GM23338 (cell line): ENCODE results near the gene SDHD. TPM values are rescaled to one million over a fixed set of nuclear protein-coding genes. Genes with fewer than 3 reads are reported as not detected.

ENCODE experiments used
- ATAC-seq: fragments of 200-7000 bp; cut with Tn5 transposase; 3 replicates; pipeline ENCODE4 v1.9.1; 2020
- DNase-seq: peaks from one replicate; pipeline ENCODE4 v3.0.0-alpha.2; 2015; ENCODE audit warnings: low spot score
- H2AFZ ChIP-seq: fragments of 200-600 bp; sonication (generic); 2 replicates; pipeline ENCODE4 v1.8.0; 2016; ENCODE audit warnings: antibody characterized with exemption, mild to moderate bottlenecking, moderate library complexity
- H3F3A ChIP-seq: fragments of 200-600 bp; sonication (generic); replicated peaks from 2 replicates; pipeline ENCODE4 v1.8.0; 2017; ENCODE audit warnings: antibody characterized with exemption, mixed run types, low read depth
- H3K27ac ChIP-seq: fragments of 200-600 bp; sonication (generic); 2 replicates; pipeline ENCODE4 v1.6.1; 2016; ENCODE audit warnings: low read depth
- H3K27me3 ChIP-seq: fragments of 200-600 bp; sonication (generic); 2 replicates; pipeline ENCODE4 v1.8.0; 2016; ENCODE audit warnings: mild to moderate bottlenecking, mixed run types, moderate library complexity; ENCODE audit not compliant: insufficient read depth
- H3K36me3 ChIP-seq: fragments of 200-600 bp; sonication (generic); 2 replicates; pipeline ENCODE4 v1.8.0; 2016; ENCODE audit warnings: mild to moderate bottlenecking; ENCODE audit not compliant: insufficient read depth
- H3K4me1 ChIP-seq: fragments of 200-600 bp; sonication (generic); 2 replicates; pipeline ENCODE4 v1.8.0; 2016; ENCODE audit warnings: mild to moderate bottlenecking, moderate library complexity; ENCODE audit not compliant: insufficient read depth
- H3K4me2 ChIP-seq: fragments of 200-600 bp; sonication (generic); 2 replicates; pipeline ENCODE4 v1.7.1; 2017; ENCODE audit warnings: mixed run types
- H3K4me3 ChIP-seq: fragments of 200-600 bp; sonication (generic); 2 replicates; pipeline ENCODE4 v1.6.1; 2016; ENCODE audit warnings: mixed run types
- H3K79me2 ChIP-seq: fragments of 200-600 bp; sonication (generic); replicated peaks from 2 replicates; pipeline ENCODE4 v1.8.0; 2017; ENCODE audit warnings: mild to moderate bottlenecking; ENCODE audit not compliant: insufficient read depth
- H3K9me2 ChIP-seq: fragments of 200-600 bp; sonication (generic); 2 replicates; pipeline ENCODE4 v1.8.0; 2017; ENCODE audit not compliant: insufficient read depth
- H4K20me1 ChIP-seq: fragments of 200-600 bp; sonication (generic); replicated peaks from 2 replicates; pipeline ENCODE4 v1.8.0; 2017; ENCODE audit warnings: mild to moderate bottlenecking; ENCODE audit not compliant: insufficient read depth
- H3K27ac Mint-ChIP-seq: 2 replicates; pipeline ENCODE4 v1.8.0; 2020; ENCODE audit warnings: inconsistent platforms, mild to moderate bottlenecking, moderate library complexity, mixed read lengths
- H3K27me3 Mint-ChIP-seq: 3 replicates; pipeline ENCODE4 v1.8.0; 2022; ENCODE audit warnings: low read depth, mild to moderate bottlenecking, moderate library complexity, mixed read lengths, inconsistent platforms; ENCODE audit not compliant: insufficient read depth, poor library complexity
- H3K36me3 Mint-ChIP-seq: 3 replicates; pipeline ENCODE4 v1.8.0; 2021; ENCODE audit warnings: low read depth, mild to moderate bottlenecking, inconsistent platforms, moderate library complexity, mixed read lengths
- H3K4me1 Mint-ChIP-seq: 3 replicates; pipeline ENCODE4 v1.8.0; 2020; ENCODE audit warnings: mild to moderate bottlenecking, inconsistent platforms, mixed read lengths
- H3K4me3 Mint-ChIP-seq: 3 replicates; pipeline ENCODE4 v1.8.0; 2021; ENCODE audit warnings: moderate library complexity, mild to moderate bottlenecking, inconsistent platforms, mixed read lengths
- H3K9me3 Mint-ChIP-seq: 3 replicates; pipeline ENCODE4 v1.8.0; 2020; ENCODE audit warnings: moderate library complexity, mild to moderate bottlenecking, inconsistent platforms, mixed read lengths
- CREB1 ChIP-seq: fragments of 250-450 bp; sonication (Bioruptor Pico); IDR thresholded peaks from 2 replicates; pipeline ENCODE4 v1.5.0; 2020; ENCODE audit warnings: low read depth, mild to moderate bottlenecking, moderate library complexity
- ETS1 ChIP-seq: IDR thresholded peaks from 2 replicates; pipeline ENCODE4 v1.6.1; 2016; ENCODE audit warnings: antibody characterized with exemption
- EZH2 ChIP-seq: fragments of 200-600 bp; sonication (generic); IDR thresholded peaks from one replicate; pipeline ENCODE4 v1.8.0; 2017; ENCODE audit warnings: antibody characterized with exemption, mild to moderate bottlenecking, low read depth; ENCODE audit not compliant: unreplicated experiment
- EZH2phosphoT487 ChIP-seq: fragments of 200-600 bp; sonication (generic); IDR thresholded peaks from one replicate; pipeline ENCODE4 v1.8.1; 2018; ENCODE audit warnings: antibody characterized with exemption; ENCODE audit not compliant: unreplicated experiment
- JUNB ChIP-seq: IDR thresholded peaks from one replicate; pipeline ENCODE4 v1.6.1; 2016; ENCODE audit warnings: antibody characterized with exemption; ENCODE audit not compliant: unreplicated experiment
- NANOG ChIP-seq: IDR thresholded peaks from 2 replicates; pipeline ENCODE4 v1.6.1; 2016; ENCODE audit warnings: antibody characterized with exemption, borderline replicate concordance
- REST ChIP-seq: IDR thresholded peaks from one replicate; pipeline ENCODE4 v1.6.1; 2018; ENCODE audit warnings: antibody characterized with exemption; ENCODE audit not compliant: unreplicated experiment
- STAT1 ChIP-seq: IDR thresholded peaks from one replicate; pipeline ENCODE4 v1.6.1; 2016; ENCODE audit warnings: antibody characterized with exemption; ENCODE audit not compliant: unreplicated experiment
- polyA plus RNA-seq: library from polyadenylated mRNA; unstranded; fragments of >200 nt; fragmentation: Nextera tagmentation; extraction: Ambion mirVana; gene quantifications from 2 replicates; pipeline ENCODE4 v1.2.1, GENCODE V29; 2016
- total RNA-seq: library from RNA; depleted of rRNA; stranded (reverse); fragments of >200 nt; shearing (Covaris generic); gene quantifications from 2 replicates; pipeline ENCODE4 v1.2.3, GENCODE V29; 2014
- TF ChIP-seq, protein P1 (sequence below), 2 experiments: fragments of 200-600 bp in 1 of 2; sonication (generic) in 1 of 2; conservative IDR thresholded peaks; 2 replicates each; pipeline versions ENCODE4 v1.5.1 to v1.6.1; 2016 to 2017; ENCODE audit warnings: antibody characterized with exemption in 2 of 2, low read depth in 2 of 2, mild to moderate bottlenecking in 2 of 2, moderate library complexity in 1 of 2
- TF ChIP-seq, protein P2 (sequence below): fragments of 250-450 bp; sonication (Bioruptor Pico); IDR thresholded peaks from 2 replicates; pipeline ENCODE4 v1.5.0; 2020; ENCODE audit warnings: mild to moderate bottlenecking, moderate library complexity

The SDHD gene
- total and polyA plus RNA-seq, 2 experiments from 2014 or later, result 157 to 163 TPM

DNA sequence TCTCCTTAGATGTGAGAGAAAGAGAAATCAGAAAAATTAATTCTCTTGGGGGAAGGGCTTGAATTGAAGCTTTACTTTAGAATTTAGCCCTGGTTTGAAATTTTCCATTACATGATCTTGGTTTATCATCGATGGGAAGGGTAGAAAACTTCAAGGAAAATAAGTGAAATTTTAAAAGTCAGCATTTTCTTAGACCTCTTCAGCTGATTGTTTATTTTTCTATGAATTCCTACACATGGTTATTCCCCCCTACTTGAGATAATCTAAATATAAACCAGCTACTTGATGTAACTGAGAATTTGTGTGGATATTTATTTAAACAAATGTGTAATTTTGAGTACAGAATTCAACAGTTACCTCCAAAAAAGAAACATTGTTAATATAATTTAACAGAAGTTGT is 23.8 kb upstream of the SDHD start:
- Mint-ChIP-seq H3K27me3 (no peaks in the 10 kb centered on the region), H3K27ac (no peak overlapping the region), H3K36me3 (peaks cover 31% of the 10 kb centered on the region; the same call in 2 of the 3 replicates), H3K4me1 (no peaks in the 10 kb centered on the region), H3K4me3 (no peak overlapping the region), H3K9me3 (no peaks in the 10 kb centered on the region)
- Histone ChIP-seq H3K27me3 (no peaks in the 10 kb centered on the region), H3K36me3 (peaks cover 7% of the 10 kb centered on the region; the same call in 1 of the 2 replicates), H4K20me1 (0 out of 2 replicates have a peak, but pooled peaks cover 6% of the 10 kb centered on the region), H3K4me1 (no peaks in the 10 kb centered on the region), H2AFZ (no peak overlapping the region), H3F3A (no peaks in the 10 kb centered on the region), H3K27ac (no peak overlapping the region), H3K79me2 (no peaks in the 10 kb centered on the region), H3K9me2 (no peaks in the 10 kb centered on the region), H3K4me3 (no peak overlapping the region), H3K4me2 (no peak overlapping the region)
- TF ChIP-seq ETS1 (no peak), CREB1 (no peak), JUNB (no peak), STAT1 (no peak), NANOG (no peak), REST (no peak), EZH2phosphoT487 (no peak), EZH2 (no peak)
- TF ChIP-seq, protein P1, sequence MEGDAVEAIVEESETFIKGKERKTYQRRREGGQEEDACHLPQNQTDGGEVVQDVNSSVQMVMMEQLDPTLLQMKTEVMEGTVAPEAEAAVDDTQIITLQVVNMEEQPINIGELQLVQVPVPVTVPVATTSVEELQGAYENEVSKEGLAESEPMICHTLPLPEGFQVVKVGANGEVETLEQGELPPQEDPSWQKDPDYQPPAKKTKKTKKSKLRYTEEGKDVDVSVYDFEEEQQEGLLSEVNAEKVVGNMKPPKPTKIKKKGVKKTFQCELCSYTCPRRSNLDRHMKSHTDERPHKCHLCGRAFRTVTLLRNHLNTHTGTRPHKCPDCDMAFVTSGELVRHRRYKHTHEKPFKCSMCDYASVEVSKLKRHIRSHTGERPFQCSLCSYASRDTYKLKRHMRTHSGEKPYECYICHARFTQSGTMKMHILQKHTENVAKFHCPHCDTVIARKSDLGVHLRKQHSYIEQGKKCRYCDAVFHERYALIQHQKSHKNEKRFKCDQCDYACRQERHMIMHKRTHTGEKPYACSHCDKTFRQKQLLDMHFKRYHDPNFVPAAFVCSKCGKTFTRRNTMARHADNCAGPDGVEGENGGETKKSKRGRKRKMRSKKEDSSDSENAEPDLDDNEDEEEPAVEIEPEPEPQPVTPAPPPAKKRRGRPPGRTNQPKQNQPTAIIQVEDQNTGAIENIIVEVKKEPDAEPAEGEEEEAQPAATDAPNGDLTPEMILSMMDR (conservative IDR thresholded peaks at IDR 0.05; ENCODE audit: low read depth in 2 of 2), result no peak
- TF ChIP-seq, protein P2, sequence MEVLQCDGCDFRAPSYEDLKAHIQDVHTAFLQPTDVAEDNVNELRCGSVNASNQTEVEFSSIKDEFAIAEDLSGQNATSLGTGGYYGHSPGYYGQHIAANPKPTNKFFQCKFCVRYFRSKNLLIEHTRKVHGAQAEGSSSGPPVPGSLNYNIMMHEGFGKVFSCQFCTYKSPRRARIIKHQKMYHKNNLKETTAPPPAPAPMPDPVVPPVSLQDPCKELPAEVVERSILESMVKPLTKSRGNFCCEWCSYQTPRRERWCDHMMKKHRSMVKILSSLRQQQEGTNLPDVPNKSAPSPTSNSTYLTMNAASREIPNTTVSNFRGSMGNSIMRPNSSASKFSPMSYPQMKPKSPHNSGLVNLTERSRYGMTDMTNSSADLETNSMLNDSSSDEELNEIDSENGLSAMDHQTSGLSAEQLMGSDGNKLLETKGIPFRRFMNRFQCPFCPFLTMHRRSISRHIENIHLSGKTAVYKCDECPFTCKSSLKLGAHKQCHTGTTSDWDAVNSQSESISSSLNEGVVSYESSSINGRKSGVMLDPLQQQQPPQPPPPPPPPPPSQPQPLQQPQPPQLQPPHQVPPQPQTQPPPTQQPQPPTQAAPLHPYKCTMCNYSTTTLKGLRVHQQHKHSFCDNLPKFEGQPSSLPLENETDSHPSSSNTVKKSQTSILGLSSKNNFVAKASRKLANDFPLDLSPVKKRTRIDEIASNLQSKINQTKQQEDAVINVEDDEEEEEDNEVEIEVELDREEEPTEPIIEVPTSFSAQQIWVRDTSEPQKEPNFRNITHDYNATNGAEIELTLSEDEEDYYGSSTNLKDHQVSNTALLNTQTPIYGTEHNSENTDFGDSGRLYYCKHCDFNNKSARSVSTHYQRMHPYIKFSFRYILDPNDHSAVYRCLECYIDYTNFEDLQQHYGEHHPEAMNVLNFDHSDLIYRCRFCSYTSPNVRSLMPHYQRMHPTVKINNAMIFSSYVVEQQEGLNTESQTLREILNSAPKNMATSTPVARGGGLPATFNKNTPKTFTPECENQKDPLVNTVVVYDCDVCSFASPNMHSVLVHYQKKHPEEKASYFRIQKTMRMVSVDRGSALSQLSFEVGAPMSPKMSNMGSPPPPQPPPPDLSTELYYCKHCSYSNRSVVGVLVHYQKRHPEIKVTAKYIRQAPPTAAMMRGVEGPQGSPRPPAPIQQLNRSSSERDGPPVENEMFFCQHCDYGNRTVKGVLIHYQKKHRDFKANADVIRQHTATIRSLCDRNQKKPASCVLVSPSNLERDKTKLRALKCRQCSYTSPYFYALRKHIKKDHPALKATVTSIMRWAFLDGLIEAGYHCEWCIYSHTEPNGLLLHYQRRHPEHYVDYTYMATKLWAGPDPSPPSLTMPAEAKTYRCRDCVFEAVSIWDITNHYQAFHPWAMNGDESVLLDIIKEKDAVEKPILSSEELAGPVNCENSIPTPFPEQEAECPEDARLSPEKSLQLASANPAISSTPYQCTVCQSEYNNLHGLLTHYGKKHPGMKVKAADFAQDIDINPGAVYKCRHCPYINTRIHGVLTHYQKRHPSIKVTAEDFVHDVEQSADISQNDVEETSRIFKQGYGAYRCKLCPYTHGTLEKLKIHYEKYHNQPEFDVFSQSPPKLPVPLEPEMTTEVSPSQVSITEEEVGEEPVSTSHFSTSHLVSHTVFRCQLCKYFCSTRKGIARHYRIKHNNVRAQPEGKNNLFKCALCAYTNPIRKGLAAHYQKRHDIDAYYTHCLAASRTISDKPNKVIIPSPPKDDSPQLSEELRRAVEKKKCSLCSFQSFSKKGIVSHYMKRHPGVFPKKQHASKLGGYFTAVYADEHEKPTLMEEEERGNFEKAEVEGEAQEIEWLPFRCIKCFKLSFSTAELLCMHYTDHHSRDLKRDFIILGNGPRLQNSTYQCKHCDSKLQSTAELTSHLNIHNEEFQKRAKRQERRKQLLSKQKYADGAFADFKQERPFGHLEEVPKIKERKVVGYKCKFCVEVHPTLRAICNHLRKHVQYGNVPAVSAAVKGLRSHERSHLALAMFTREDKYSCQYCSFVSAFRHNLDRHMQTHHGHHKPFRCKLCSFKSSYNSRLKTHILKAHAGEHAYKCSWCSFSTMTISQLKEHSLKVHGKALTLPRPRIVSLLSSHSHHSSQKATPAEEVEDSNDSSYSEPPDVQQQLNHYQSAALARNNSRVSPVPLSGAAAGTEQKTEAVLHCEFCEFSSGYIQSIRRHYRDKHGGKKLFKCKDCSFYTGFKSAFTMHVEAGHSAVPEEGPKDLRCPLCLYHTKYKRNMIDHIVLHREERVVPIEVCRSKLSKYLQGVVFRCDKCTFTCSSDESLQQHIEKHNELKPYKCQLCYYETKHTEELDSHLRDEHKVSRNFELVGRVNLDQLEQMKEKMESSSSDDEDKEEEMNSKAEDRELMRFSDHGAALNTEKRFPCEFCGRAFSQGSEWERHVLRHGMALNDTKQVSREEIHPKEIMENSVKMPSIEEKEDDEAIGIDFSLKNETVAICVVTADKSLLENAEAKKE, result no peak
- no peak for ATAC-seq
- no peak for DNase-seq
